GM12874 (cell line): ENCODE results near the gene ACTG1.

Experiments
- TF ChIP-seq, protein P1 (sequence below): IDR thresholded peaks from 2 replicates; pipeline ENCODE4 v1.5.1; 2011; ENCODE audit warnings: low read depth, mild to moderate bottlenecking, control low read depth, low read length, moderate library complexity; ENCODE audit not compliant: insufficient read depth

The ACTG1 gene

DNA sequence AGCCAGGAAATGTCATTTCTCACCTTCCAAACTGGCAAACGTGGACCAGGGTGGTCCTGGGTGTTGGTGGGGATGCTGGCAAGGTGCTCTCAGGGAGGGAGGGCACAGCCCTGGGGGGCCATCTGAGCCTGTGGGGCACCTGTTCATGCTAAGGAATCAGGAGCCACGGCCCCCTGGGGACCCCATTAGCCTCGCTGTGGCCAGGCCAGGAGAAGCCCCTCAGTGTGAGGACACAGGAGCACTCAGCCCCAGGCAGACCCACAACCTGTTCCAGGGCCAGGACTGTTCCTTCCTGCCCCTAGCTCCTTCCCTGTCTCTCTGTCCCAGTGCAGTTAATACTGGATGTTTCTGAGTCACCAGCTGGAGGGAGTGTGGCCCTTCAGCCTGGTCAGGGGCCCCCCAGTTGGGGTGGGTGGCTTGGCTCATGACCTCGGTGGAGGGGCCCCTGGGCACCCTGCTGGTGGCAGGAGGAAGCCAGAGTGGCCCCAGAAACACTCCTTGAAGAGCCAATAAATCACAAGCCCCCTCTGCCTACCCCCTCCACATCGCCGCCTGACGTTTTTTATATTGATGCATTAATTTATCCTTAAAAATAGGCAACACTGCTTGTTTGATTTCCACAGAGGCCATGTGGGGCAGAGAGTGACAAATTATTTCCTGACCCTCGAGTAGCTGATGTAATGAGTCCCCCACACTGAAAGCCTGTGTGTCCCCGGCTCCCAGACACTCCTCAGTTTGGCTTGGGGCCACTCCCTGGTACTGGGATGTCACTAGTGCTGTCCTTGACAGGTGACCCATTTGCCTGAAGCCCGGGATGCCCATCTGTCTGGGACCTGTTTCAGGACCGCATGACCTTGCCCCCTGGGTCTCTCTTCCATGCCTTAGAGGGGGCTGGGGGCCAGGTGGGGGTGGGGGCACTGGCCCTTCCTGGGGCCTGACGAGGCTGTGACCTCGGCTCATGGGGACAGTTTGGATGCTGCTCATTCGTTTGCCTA is 22.3 kb downstream of the ACTG1 start:
- TF ChIP-seq, protein P1, sequence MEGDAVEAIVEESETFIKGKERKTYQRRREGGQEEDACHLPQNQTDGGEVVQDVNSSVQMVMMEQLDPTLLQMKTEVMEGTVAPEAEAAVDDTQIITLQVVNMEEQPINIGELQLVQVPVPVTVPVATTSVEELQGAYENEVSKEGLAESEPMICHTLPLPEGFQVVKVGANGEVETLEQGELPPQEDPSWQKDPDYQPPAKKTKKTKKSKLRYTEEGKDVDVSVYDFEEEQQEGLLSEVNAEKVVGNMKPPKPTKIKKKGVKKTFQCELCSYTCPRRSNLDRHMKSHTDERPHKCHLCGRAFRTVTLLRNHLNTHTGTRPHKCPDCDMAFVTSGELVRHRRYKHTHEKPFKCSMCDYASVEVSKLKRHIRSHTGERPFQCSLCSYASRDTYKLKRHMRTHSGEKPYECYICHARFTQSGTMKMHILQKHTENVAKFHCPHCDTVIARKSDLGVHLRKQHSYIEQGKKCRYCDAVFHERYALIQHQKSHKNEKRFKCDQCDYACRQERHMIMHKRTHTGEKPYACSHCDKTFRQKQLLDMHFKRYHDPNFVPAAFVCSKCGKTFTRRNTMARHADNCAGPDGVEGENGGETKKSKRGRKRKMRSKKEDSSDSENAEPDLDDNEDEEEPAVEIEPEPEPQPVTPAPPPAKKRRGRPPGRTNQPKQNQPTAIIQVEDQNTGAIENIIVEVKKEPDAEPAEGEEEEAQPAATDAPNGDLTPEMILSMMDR: 0 out of 2 replicates have a peak, but pooled peaks have one; percentile 1

DNA sequence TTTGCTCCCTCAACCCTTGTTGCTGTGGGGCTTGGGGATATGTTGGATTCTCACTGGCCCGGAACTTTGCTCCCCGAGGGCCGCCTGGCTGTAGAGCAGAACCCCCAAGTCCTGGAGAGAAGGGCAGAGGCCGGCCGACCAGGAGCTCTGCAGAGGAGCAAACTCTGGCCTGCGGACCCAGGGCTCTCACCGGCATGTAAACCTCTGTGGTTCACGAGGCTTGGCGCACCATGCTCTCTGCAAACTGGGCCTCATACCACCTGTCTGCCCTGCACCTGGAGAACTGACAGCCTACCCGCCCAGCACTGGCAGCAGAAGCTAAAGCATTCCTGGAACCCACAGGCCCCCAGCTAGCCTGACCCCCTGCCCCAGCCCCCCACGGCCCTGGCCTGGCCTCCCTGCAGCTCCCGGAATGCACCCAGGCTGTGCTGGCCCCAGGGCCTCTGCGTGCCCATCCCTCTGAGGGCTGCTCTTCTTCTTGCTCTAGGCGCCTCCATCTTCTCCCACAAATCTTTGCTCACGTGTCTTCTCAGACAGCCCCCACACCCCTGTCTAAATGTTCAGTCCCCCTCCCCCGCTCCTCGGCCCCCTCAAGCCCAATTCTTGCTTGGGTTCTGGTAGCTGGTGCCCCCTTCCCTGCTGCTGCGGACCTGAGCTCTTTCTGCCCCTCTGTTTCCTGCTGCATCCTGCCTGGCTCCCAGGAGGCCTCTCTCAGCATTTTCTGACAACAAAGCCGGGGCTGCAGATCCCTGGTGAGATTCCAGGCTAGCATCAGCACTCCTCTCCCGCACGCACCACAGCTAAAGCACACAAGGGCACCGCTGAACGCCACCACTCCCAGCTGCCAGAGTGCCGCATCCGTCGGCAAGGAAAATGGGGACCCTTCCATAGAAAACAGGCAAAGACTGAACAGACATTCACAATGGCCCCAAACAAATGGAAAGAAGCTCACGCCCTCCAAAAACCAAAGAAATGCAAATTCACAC is 23.3 kb downstream of the ACTG1 start:
- TF ChIP-seq, protein P1: no peak

DNA sequence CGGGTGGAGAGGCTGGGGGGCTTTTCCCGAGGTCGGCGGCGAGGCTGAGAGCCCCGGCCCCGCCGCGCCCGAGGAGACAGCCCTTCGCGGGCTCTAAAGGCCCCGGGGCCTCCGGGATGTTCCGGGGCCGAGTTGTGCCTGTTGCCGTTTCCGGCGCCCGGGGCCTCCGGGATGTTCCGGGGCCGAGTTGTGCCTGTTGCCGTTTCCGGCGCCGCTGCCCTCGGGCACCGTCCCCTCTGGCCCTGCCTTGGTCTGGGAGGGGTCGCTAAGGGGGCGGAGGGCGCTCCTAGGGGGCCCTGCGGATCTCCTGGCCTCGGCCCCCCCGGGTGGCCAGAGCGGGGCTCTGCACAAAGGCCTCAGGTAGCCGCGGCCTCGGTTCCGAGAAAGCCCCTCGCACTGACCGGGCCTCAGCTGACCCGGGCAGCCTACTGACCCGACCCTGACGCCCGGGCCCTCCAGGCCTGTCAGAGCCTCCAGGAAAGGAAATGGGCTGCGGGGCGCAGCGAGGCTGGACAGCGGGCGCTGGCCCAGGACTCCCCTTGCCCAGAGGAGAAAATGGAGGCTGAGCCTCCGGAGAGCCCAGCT is 24.2 kb downstream of the ACTG1 start:
- TF ChIP-seq, protein P1: 0 out of 2 replicates have a peak, but pooled peaks have one; percentile 1

DNA sequence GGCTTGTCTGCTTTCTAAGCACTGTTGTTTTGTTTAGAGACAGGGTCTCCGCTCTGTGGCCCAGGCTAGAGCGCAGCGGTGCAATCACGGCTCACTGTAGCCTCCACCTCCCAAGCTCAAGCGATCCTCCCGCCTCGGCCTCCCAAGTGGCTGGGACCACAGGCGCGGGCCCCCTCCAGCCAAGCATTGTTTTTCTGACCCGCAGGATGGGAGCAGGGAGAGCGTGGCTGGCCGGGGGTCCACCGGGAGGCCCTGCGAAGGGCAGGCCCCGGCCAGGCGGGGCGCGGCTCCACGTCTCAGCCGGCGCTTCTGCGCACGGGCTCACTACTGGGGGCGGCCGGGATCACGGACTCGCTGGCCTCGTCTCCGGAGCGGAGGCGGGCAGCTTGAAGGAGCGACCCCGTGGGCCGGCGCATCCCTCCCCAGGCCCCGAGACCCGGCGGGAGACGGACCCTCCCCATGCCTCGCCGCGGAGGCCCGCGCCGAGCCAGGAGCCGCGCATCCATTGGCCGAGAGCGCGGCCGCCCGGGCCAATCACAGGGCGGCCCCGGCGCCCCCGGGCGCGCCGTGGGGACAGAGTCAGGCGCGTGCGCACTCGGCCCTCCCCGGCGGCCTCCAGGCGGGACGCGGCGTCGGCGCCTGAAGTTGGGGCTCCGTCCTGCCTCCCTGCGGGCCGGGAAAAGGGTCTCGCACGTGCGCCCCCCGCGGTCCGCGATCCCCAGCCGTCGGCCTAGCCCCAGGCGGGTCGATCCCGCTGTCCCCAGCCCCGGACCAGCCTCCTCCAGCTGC is 24.9 kb downstream of the ACTG1 start:
- TF ChIP-seq, protein P1: no peak

DNA sequence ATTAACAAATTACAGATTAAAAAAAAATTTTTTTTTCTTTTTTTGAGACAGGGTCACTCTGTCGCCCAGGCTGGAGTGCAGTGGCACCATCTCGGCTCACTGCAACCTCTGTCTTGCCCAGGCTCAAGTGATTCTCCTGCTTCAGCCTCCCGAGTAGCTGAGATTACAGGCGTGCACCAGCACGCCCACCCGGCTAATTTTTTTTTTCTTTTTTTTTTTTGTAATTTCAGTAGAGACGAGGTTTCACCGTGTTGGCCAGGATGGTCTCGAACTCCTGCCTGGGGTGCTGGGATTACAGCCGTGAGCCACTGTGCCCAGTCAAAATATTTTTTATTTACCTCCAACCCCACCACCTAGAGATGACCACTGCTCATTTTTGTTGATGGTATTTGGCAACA is 25.5 kb downstream of the ACTG1 start:
- TF ChIP-seq, protein P1: no peak

DNA sequence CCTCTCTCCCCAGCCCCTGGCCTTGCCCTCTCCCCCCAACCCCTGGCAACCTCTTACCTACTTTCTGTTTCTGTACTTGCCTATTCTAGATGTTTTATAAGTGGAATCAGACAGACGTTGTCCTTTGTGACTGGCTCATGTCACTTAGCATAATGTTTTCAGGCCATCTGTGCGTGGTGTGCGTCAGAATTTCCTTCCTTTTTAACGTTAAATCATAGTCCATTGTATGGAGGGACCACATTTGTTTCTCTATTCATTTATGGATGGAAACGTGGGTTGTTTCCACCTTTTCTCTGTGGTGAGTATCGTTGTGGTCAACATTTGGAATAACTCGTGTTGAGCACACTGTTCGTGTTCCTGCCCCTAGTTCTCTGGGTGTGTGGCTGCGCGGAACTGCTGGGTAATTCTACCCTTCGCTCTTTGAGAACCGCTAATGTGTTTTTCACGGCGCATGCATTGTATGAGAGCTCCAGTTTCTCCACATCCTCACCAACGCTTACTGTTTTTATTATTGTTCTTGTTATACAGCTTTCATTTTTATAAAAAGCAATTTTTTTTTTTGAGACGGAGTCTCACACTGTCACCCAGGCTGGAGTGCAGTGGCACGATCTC is 26.3 kb downstream of the ACTG1 start:
- TF ChIP-seq, protein P1: no peak
